ENCODE measurements around the gene GABARAP. TPM values are rescaled to one million over a fixed set of nuclear protein-coding genes. Genes with fewer than 3 reads are reported as not detected.
A peak's percentile ranks its signal among the peaks of the same experiment; 100 is the strongest.

GABARAP gene
- total and polyA plus RNA-seq, 2 of the 13 experiments (the other 11 are each of a cell fraction or from before 2014, with no cell fraction given) = 161 to 310 TPM

DNA sequence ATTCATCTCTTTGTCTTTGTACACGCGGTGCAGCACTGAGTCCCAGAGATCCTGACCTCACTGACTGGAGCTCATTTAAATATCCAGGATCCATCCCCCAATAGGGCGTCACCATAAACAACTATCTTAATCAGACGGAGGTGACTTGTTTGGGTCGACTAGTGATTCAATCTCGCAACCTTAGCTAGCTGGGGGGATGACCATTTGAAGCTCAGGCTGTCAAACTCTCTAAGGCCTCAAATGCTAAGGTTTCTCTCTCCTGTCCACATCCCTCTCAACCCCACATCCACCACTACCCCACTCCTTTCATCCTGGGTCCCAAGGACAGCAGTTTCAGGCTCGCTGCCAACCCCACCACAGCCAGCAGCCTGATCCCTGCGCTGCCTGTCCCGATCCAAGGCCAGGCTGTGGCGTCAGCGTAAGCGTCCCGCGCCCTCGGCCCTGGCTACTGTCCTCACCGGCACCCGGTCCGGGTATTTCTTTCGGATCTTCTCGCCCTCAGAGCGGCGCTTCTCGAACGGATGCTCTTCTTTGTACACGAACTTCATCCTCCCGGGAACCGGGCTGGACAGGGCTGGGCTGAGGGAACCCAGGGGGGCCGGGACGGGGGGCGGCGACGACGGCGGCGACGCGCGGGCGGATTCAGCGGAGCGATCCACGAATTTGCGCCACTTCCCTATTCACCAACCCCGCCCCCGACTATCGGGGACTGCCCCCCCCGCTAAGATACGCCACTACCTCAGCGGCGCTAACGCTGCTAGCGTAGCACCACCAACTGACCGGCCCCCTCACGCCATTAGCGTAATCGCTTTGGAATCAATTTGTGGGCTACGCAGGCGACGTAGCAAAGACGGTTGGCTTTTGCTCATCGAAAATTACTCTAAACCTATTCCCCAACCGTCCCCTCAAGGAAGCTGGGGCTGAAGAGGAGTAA lies at the start of gene GABARAP (continued):
- TF ChIP-seq TBX2 (CRISPR knock-in tag; IDR thresholded peaks at IDR 0.05; ENCODE audit: borderline replicate concordance) (peak; percentile 72; the same call in 1 of the 2 replicates), KLF6 (CRISPR knock-in tag; IDR thresholded peaks at IDR 0.05) (peak; percentile 44; the same call in 1 of the 2 replicates), ZNF317 (CRISPR knock-in tag; IDR thresholded peaks at IDR 0.05) (peak; percentile 59; the same call in 1 of the 2 replicates), CEBPG (CRISPR knock-in tag; IDR thresholded peaks at IDR 0.05) (no peak), ZNF225 (CRISPR knock-in tag; IDR thresholded peaks at IDR 0.05) (peak; percentile 72; the same call in 1 of the 2 replicates), RXRA (CRISPR knock-in tag; IDR thresholded peaks at IDR 0.05) (peak; percentile 48), AGO1 (IDR thresholded peaks at IDR 0.05; ENCODE audit: low read depth, low read length, poor library complexity, severe bottlenecking) (peak; percentile 98), JUND (CRISPR knock-in tag; IDR thresholded peaks at IDR 0.05) (peak; percentile 39; the same call in 1 of the 2 replicates), MAZ (IDR thresholded peaks at IDR 0.05; ENCODE audit: borderline replicate concordance, low read depth, low read length) (0 out of 2 replicates have a peak, but pooled peaks have one; percentile 49), MAZ (CRISPR knock-in tag; IDR thresholded peaks at IDR 0.05; ENCODE audit: low read depth) (peak; percentile 72; the same call in 1 of the 2 replicates), CREB1 (IDR thresholded peaks at IDR 0.05) (no peak), CREB1 (CRISPR knock-in tag; IDR thresholded peaks at IDR 0.05) (peak; percentile 39; the same call in 1 of the 2 replicates), ZBTB2 (CRISPR knock-in tag; IDR thresholded peaks at IDR 0.05; ENCODE audit: low read depth) (peak; percentile 84; the same call in 1 of the 2 replicates), LBX2 (CRISPR knock-in tag; IDR thresholded peaks at IDR 0.05; ENCODE audit: borderline replicate concordance) (0 out of 2 replicates have a peak, but pooled peaks have one; percentile 57), ZNF841 (CRISPR knock-in tag; IDR thresholded peaks at IDR 0.05; ENCODE audit: borderline replicate concordance) (no peak), HOXA5 (CRISPR knock-in tag; IDR thresholded peaks at IDR 0.05) (peak; percentile 85), ZNF709 (CRISPR knock-in tag; IDR thresholded peaks at IDR 0.05) (peak; percentile 75; the same call in 1 of the 2 replicates), U2AF2 (IDR thresholded peaks at IDR 0.05; ENCODE audit: low read depth, low read length) (peak; percentile 71; the same call in 1 of the 2 replicates)
- TF ChIP-seq, protein P1, sequence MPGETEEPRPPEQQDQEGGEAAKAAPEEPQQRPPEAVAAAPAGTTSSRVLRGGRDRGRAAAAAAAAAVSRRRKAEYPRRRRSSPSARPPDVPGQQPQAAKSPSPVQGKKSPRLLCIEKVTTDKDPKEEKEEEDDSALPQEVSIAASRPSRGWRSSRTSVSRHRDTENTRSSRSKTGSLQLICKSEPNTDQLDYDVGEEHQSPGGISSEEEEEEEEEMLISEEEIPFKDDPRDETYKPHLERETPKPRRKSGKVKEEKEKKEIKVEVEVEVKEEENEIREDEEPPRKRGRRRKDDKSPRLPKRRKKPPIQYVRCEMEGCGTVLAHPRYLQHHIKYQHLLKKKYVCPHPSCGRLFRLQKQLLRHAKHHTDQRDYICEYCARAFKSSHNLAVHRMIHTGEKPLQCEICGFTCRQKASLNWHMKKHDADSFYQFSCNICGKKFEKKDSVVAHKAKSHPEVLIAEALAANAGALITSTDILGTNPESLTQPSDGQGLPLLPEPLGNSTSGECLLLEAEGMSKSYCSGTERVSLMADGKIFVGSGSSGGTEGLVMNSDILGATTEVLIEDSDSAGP (CRISPR knock-in tag; IDR thresholded peaks at IDR 0.05; ENCODE audit: borderline replicate concordance) = peak; percentile 76; the same call in 1 of the 2 replicates
- TF ChIP-seq, protein P2, sequence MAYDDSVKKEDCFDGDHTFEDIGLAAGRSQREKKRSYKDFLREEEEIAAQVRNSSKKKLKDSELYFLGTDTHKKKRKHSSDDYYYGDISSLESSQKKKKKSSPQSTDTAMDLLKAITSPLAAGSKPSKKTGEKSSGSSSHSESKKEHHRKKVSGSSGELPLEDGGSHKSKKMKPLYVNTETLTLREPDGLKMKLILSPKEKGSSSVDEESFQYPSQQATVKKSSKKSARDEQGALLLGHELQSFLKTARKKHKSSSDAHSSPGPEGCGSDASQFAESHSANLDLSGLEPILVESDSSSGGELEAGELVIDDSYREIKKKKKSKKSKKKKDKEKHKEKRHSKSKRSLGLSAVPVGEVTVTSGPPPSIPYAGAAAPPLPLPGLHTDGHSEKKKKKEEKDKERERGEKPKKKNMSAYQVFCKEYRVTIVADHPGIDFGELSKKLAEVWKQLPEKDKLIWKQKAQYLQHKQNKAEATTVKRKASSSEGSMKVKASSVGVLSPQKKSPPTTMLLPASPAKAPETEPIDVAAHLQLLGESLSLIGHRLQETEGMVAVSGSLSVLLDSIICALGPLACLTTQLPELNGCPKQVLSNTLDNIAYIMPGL (CRISPR knock-in tag; IDR thresholded peaks at IDR 0.05; ENCODE audit: borderline replicate concordance in 1 of 2, low read depth in 1 of 2) = peak in 1 of 2 experiments; percentile 48; a peak in 1 of 4 replicates
- TF ChIP-seq, protein P3, sequence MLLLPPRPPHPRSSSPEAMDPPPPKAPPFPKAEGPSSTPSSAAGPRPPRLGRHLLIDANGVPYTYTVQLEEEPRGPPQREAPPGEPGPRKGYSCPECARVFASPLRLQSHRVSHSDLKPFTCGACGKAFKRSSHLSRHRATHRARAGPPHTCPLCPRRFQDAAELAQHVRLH (CRISPR knock-in tag; IDR thresholded peaks at IDR 0.05; ENCODE audit: borderline replicate concordance, low read depth) = peak; percentile 32
- TF ChIP-seq, protein P4, sequence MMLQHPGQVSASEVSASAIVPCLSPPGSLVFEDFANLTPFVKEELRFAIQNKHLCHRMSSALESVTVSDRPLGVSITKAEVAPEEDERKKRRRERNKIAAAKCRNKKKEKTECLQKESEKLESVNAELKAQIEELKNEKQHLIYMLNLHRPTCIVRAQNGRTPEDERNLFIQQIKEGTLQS (CRISPR knock-in tag; IDR thresholded peaks at IDR 0.05) = peak; percentile 38
